Astrocyte (in vitro differentiated cells and primary cell): Measurements from ENCODE around the gene ARSA. TPM values are rescaled to one million over a fixed set of nuclear protein-coding genes. Genes with fewer than 3 reads are reported as not detected.

ENCODE experiments used
- DNase-seq: peaks from one replicate; pipeline ENCODE4 v3.0.0-alpha.2; 2010; ENCODE audit warnings: low read depth
- FAIRE-seq: peaks from 2 replicates; lab custom pipeline; 2011; peaks lifted over from hg19 to GRCh38; lab: Jason Lieb, UNC
- H2AFZ ChIP-seq: 2 replicates; pipeline ENCODE4 v1.6.0; 2012; ENCODE audit warnings: low read depth, low read length, inconsistent platforms
- H3K27ac ChIP-seq: 2 replicates; pipeline ENCODE4 v1.5.1; 2011; ENCODE audit warnings: low read depth, low read length, inconsistent platforms
- H3K27me3 ChIP-seq: 2 replicates; pipeline ENCODE4 v1.6.0; 2011; ENCODE audit warnings: low read length, inconsistent platforms; ENCODE audit not compliant: insufficient read depth
- H3K36me3 ChIP-seq: 2 replicates; pipeline ENCODE4 v1.5.1; 2011; ENCODE audit warnings: low read length, inconsistent platforms; ENCODE audit not compliant: insufficient read depth
- H3K4me1 ChIP-seq: 2 replicates; pipeline ENCODE4 v1.5.1; 2011; ENCODE audit warnings: low read length, inconsistent platforms; ENCODE audit not compliant: insufficient read depth
- H3K4me2 ChIP-seq: 2 replicates; pipeline ENCODE4 v1.6.0; 2012; ENCODE audit warnings: low read length, inconsistent platforms
- H3K4me3 ChIP-seq: 2 replicates; pipeline ENCODE4 v1.5.1; 2011; ENCODE audit warnings: low read depth, mild to moderate bottlenecking, low read length, inconsistent platforms; ENCODE audit not compliant: insufficient read depth
- H3K79me2 ChIP-seq: 2 replicates; pipeline ENCODE4 v1.6.0; 2012; ENCODE audit warnings: mild to moderate bottlenecking, low read length, inconsistent platforms; ENCODE audit not compliant: insufficient read depth
- H3K9ac ChIP-seq: 2 replicates; pipeline ENCODE4 v1.6.0; 2012; ENCODE audit warnings: mild to moderate bottlenecking, low read length, inconsistent platforms
- H3K9me3 ChIP-seq: 2 replicates; pipeline ENCODE4 v1.5.1; 2012; ENCODE audit warnings: low read depth, mild to moderate bottlenecking, low read length, inconsistent platforms; ENCODE audit not compliant: insufficient read depth
- H4K20me1 ChIP-seq: 2 replicates; pipeline ENCODE4 v1.6.0; 2012; ENCODE audit warnings: low read length, inconsistent platforms; ENCODE audit not compliant: insufficient read depth
- H3K27ac Mint-ChIP-seq: one replicate; pipeline ENCODE4 v1.8.0; 2021; ENCODE audit warnings: mild to moderate bottlenecking, mixed read lengths; ENCODE audit not compliant: unreplicated experiment
- H3K27me3 Mint-ChIP-seq: one replicate; pipeline ENCODE4 v1.8.0; 2021; ENCODE audit warnings: low read depth, mixed read lengths; ENCODE audit not compliant: unreplicated experiment
- H3K36me3 Mint-ChIP-seq: one replicate; pipeline ENCODE4 v1.8.0; 2021; ENCODE audit warnings: low read depth, mixed read lengths; ENCODE audit not compliant: unreplicated experiment
- H3K4me1 Mint-ChIP-seq: one replicate; pipeline ENCODE4 v1.8.0; 2021; ENCODE audit warnings: low read depth, mixed read lengths; ENCODE audit not compliant: unreplicated experiment
- H3K4me3 Mint-ChIP-seq: one replicate; pipeline ENCODE4 v1.8.0; 2021; ENCODE audit warnings: mild to moderate bottlenecking, moderate library complexity, mixed read lengths; ENCODE audit not compliant: unreplicated experiment
- H3K9me3 Mint-ChIP-seq: one replicate; pipeline ENCODE4 v1.8.0; 2021; ENCODE audit warnings: mild to moderate bottlenecking, mixed read lengths; ENCODE audit not compliant: unreplicated experiment
- EZH2 ChIP-seq: IDR thresholded peaks from 2 replicates; pipeline ENCODE4 v1.6.1; 2012; ENCODE audit warnings: mild to moderate bottlenecking, low read length, inconsistent platforms; ENCODE audit not compliant: insufficient read depth
- total RNA-seq: library from RNA; stranded (reverse); gene quantifications from 2 replicates; pipeline ENCODE4 v1.2.1, GENCODE V29; 2021
- TF ChIP-seq, protein P1 (sequence below): IDR thresholded peaks from 2 replicates; pipeline ENCODE4 v1.5.1; 2011; ENCODE audit warnings: low read depth, mild to moderate bottlenecking, inconsistent platforms, low read length, moderate library complexity; ENCODE audit not compliant: insufficient read depth

The ARSA gene
- total RNA-seq, 1 donor from 2014 or later: 25.5 TPM

DNA sequence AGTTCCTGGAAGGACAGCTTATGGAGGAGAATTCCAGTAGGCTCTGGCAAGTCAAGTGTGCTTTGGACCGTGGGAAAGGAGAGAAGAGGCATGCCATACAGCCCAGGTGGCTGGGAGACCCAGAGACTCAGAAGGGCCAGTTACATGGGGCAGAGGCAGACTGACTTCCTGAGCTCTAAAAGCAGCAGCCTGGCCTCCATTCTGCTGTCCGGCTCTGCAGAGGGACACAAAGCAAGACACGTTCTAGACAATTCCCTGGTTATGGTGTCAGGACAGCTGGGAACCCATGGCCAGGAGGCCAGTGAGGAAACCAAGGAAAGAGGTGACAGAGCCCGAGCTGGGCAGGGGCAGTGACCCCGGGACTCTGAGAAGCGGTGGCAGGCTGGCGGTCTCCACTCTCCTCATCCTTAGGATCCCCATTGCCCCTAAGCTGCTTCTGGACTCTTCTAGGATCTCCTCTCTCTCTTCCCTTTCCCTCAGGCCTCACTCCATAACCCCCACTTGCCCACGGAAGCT is 52.5 kb downstream of the ARSA start:
- FAIRE-seq: no peak
- no peaks in the 10 kb centered on the region for H3K27me3 Mint-ChIP-seq

More for the DNA sequence above, 52.5 kb downstream of the ARSA start:
- H3K4me3 ChIP-seq: no peak overlapping the region
- no peak overlapping the region for H2AFZ ChIP-seq
- H3K4me1 ChIP-seq: peaks cover 3% of the 10 kb centered on the region
- no peak overlapping the region for H3K9ac ChIP-seq
- Mint-ChIP-seq H3K36me3 (peaks cover 17% of the 10 kb centered on the region), H3K9me3 (no peaks in the 10 kb centered on the region), H3K27ac (no peak overlapping the region), H3K4me3 (no peak overlapping the region), H3K4me1 (peaks cover 1% of the 10 kb centered on the region)
- H3K79me2 ChIP-seq: no peaks in the 10 kb centered on the region
- H3K36me3 ChIP-seq: no peaks in the 10 kb centered on the region
- no peak overlapping the region for H3K27ac ChIP-seq
- H3K9me3 ChIP-seq: no peaks in the 10 kb centered on the region
- no peak for DNase-seq
- no peak overlapping the region for H3K4me2 ChIP-seq
- peaks cover 8% of the 10 kb centered on the region for H3K27me3 ChIP-seq
- TF ChIP-seq, protein P1, sequence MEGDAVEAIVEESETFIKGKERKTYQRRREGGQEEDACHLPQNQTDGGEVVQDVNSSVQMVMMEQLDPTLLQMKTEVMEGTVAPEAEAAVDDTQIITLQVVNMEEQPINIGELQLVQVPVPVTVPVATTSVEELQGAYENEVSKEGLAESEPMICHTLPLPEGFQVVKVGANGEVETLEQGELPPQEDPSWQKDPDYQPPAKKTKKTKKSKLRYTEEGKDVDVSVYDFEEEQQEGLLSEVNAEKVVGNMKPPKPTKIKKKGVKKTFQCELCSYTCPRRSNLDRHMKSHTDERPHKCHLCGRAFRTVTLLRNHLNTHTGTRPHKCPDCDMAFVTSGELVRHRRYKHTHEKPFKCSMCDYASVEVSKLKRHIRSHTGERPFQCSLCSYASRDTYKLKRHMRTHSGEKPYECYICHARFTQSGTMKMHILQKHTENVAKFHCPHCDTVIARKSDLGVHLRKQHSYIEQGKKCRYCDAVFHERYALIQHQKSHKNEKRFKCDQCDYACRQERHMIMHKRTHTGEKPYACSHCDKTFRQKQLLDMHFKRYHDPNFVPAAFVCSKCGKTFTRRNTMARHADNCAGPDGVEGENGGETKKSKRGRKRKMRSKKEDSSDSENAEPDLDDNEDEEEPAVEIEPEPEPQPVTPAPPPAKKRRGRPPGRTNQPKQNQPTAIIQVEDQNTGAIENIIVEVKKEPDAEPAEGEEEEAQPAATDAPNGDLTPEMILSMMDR: no peak
- TF ChIP-seq EZH2: no peak
- no peaks in the 10 kb centered on the region for H4K20me1 ChIP-seq

Other genes starting within 250 kb of the ARSA start
- gene SBF1, start 153.1 kb downstream of the ARSA start, total RNA-seq: 69.6 and 75.4 TPM in 2 replicates
- 23.0 and 26.3 TPM in 2 replicates for gene ADM2, start 146.6 kb downstream of the ARSA start, total RNA-seq
- 0.91 and 1.2 TPM in 2 replicates for gene MIOX, start 141.3 kb downstream of the ARSA start, total RNA-seq
- gene LMF2, start 120.5 kb downstream of the ARSA start, total RNA-seq: 93.2 and 111 TPM in 2 replicates
- gene NCAPH2, start 119.9 kb downstream of the ARSA start, total RNA-seq: 25.6 and 27.2 TPM in 2 replicates
- 1.8 and 5.5 TPM in 2 replicates for gene SCO2, start 102.6 kb downstream of the ARSA start, total RNA-seq
- 3.3 and 3.7 TPM in 2 replicates for gene TYMP, start 98.1 kb downstream of the ARSA start, total RNA-seq
- gene KLHDC7B, start 82.3 kb downstream of the ARSA start, total RNA-seq: 0.32 and 1.9 TPM in 2 replicates
- not detected in 2 replicates for gene SYCE3, start 65.2 kb downstream of the ARSA start, total RNA-seq
- gene CPT1B, start 49.7 kb downstream of the ARSA start, total RNA-seq: 26.0 and 32.7 TPM in 2 replicates
- gene CHKB, start 45.3 kb downstream of the ARSA start, total RNA-seq: 36.1 and 40.7 TPM in 2 replicates
- gene MAPK8IP2, start 27.4 kb downstream of the ARSA start, total RNA-seq: 4.7 and 5.9 TPM in 2 replicates
- 10.1 and 10.6 TPM in 2 replicates for gene SHANK3, start 44.7 kb upstream of the ARSA start, total RNA-seq
- not detected in 2 replicates for gene ACR, start 110.1 kb upstream of the ARSA start, total RNA-seq
- 26.6 and 27.5 TPM in 2 replicates for gene RABL2B, start 155.5 kb upstream of the ARSA start, total RNA-seq